Neural cell (in vitro differentiated cells): ENCODE results near the gene ADAM10. TPM values are rescaled to one million over a fixed set of nuclear protein-coding genes. Genes with fewer than 3 reads are reported as not detected.
"Not testable (repeated sequence)": the region's sequence is repeated elsewhere in the genome, so short reads cannot be mapped to it uniquely, and the experiment has no call there.

ENCODE experiments used
- H2AFZ ChIP-seq: fragments of 200-600, 300-800 bp; sonication (generic), shearing (Covaris generic); 2 replicates; pipeline ENCODE4 v1.6.0; 2014; ENCODE audit warnings: low read depth, mild to moderate bottlenecking, antibody characterized with exemption, low read length, moderate library complexity
- H3F3A ChIP-seq: fragments of 200-600 bp; shearing (Covaris generic); 2 replicates; pipeline ENCODE4 v1.6.1; 2016; ENCODE audit warnings: mild to moderate bottlenecking, moderate library complexity, mixed read lengths, antibody characterized with exemption, low read length; ENCODE audit not compliant: insufficient read depth, poor library complexity, severe bottlenecking
- H3K27ac ChIP-seq: fragments of 200-600, 300-800 bp; sonication (generic), shearing (Covaris generic); 2 replicates; pipeline ENCODE4 v1.5.1; 2014; ENCODE audit warnings: mild to moderate bottlenecking, low read length, moderate library complexity
- H3K27me3 ChIP-seq: fragments of 300-800, 200-600 bp; sonication (generic), shearing (Covaris generic); 2 replicates; pipeline ENCODE4 v1.6.0; 2014; ENCODE audit warnings: mild to moderate bottlenecking, low read depth, low read length, moderate library complexity; ENCODE audit not compliant: insufficient read depth
- H3K36me3 ChIP-seq: fragments of 300-800, 200-600 bp; sonication (generic), shearing (Covaris generic); 2 replicates; pipeline ENCODE4 v1.5.1; 2014; ENCODE audit warnings: mild to moderate bottlenecking, antibody characterized with exemption, low read length, moderate library complexity; ENCODE audit not compliant: insufficient read depth
- H3K4me2 ChIP-seq: fragments of 300-800, 200-600 bp; sonication (generic), shearing (Covaris generic); 2 replicates; pipeline ENCODE4 v1.6.0; 2014; ENCODE audit warnings: mild to moderate bottlenecking, low read length
- H3K4me3 ChIP-seq: fragments of 300-800, 200-600 bp; sonication (generic), shearing (Covaris generic); 2 replicates; pipeline ENCODE4 v1.5.1; 2014; ENCODE audit warnings: mild to moderate bottlenecking, low read length, moderate library complexity
- H3K79me2 ChIP-seq: fragments of 200-600 bp; shearing (Covaris generic); replicated peaks from 2 replicates; pipeline ENCODE4 v1.6.0; 2014; ENCODE audit warnings: mild to moderate bottlenecking, low read length, moderate library complexity; ENCODE audit not compliant: insufficient read depth
- H3K9ac ChIP-seq: fragments of 300-800, 200-600 bp; sonication (generic), shearing (Covaris generic); 2 replicates; pipeline ENCODE4 v1.6.1; 2016; ENCODE audit warnings: mild to moderate bottlenecking, low read length, mixed read lengths
- H3K9me2 ChIP-seq: fragments of 200-600 bp; shearing (Covaris generic); 2 replicates; pipeline ENCODE4 v1.6.1; 2016; ENCODE audit warnings: mild to moderate bottlenecking, low read length, mixed read lengths; ENCODE audit not compliant: insufficient read depth
- H3K9me3 ChIP-seq: fragments of 200-600, 300-800 bp; sonication (generic), shearing (Covaris generic); 2 replicates; pipeline ENCODE4 v1.6.1; 2016; ENCODE audit warnings: mild to moderate bottlenecking, mixed run types, low read length, moderate library complexity, mixed read lengths
- H4K20me1 ChIP-seq: fragments of 200-600 bp; shearing (Covaris generic); 2 replicates; pipeline ENCODE4 v1.6.1; 2016; ENCODE audit warnings: mild to moderate bottlenecking, mixed run types; ENCODE audit not compliant: insufficient read depth
- CTCF ChIP-seq: fragments of 450-650 bp; IDR thresholded peaks from 2 replicates; pipeline ENCODE4 v1.5.1; 2014; ENCODE audit warnings: antibody characterized with exemption, mild to moderate bottlenecking, moderate library complexity; ENCODE audit not compliant: poor library complexity, severe bottlenecking
- EP300 ChIP-seq: fragments of 450-650 bp; conservative IDR thresholded peaks from 2 replicates; pipeline ENCODE4 v1.6.1; 2014; ENCODE audit warnings: antibody characterized with exemption, mild to moderate bottlenecking, moderate library complexity; ENCODE audit not compliant: poor library complexity, severe bottlenecking
- EZH2 ChIP-seq: fragments of 200-600, 300-800 bp; shearing (Covaris generic), sonication (generic); IDR thresholded peaks from 2 replicates; pipeline ENCODE4 v1.6.1; 2014; ENCODE audit warnings: antibody characterized with exemption, low read length, borderline replicate concordance, mild to moderate bottlenecking; ENCODE audit not compliant: insufficient read depth, poor library complexity, severe bottlenecking
- MXI1 ChIP-seq: fragments of 450-650 bp; conservative IDR thresholded peaks from 2 replicates; pipeline ENCODE4 v1.6.1; 2014; ENCODE audit warnings: antibody characterized with exemption, mild to moderate bottlenecking; ENCODE audit not compliant: poor library complexity, severe bottlenecking
- POLR2AphosphoS5 ChIP-seq: IDR thresholded peaks from 2 replicates; pipeline ENCODE4 v1.6.1; 2012
- RAD21 ChIP-seq: fragments of 450-650 bp; conservative IDR thresholded peaks from 2 replicates; pipeline ENCODE4 v1.6.1; 2014; ENCODE audit warnings: antibody characterized with exemption, mild to moderate bottlenecking, moderate library complexity
- REST ChIP-seq: IDR thresholded peaks from 2 replicates; pipeline ENCODE4 v1.6.1; 2012; ENCODE audit warnings: borderline replicate concordance
- SMC3 ChIP-seq: fragments of 450-650 bp; conservative IDR thresholded peaks from 2 replicates; pipeline ENCODE4 v1.6.1; 2014; ENCODE audit warnings: antibody characterized with exemption, mild to moderate bottlenecking, moderate library complexity; ENCODE audit not compliant: poor library complexity
- TAF1 ChIP-seq: IDR thresholded peaks from 2 replicates; pipeline ENCODE4 v1.6.1; 2012; ENCODE audit warnings: low read depth
- polyA plus RNA-seq: library from polyadenylated mRNA; depleted of rRNA; stranded (reverse); fragments of >200 nt; gene quantifications from 2 replicates; pipeline ENCODE4 v1.2.3, GENCODE V29; 2014

ADAM10 gene
- polyA plus RNA-seq, 1 donor from 2014 or later = 66.3 TPM

- TF ChIP-seq CTCF (no peak), SMC3 (no peak)
Observed at GRCh38 chr15:58626378-58626777, 123.1 kb downstream of the ADAM10 start (continued).

GRCh38 chr15:58622877-58623276 lies 126.6 kb downstream of the ADAM10 start:
- Histone ChIP-seq H3F3A (no peaks in the 10 kb centered on the region), H3K79me2 (no peaks in the 10 kb centered on the region), H3K9me2 (no peaks in the 10 kb centered on the region), H3K27me3 (no peaks in the 10 kb centered on the region), H2AFZ (no peak overlapping the region), H3K36me3 (peaks cover 6% of the 10 kb centered on the region), H3K4me2 (no peak overlapping the region), H3K27ac (no peak overlapping the region), H3K4me3 (no peak overlapping the region), H3K9ac (no peak overlapping the region), H3K9me3 (no peaks in the 10 kb centered on the region), H4K20me1 (no peaks in the 10 kb centered on the region)
- no peak for TF ChIP-seq POLR2AphosphoS5
- no peak for TF ChIP-seq REST
- no peak for TF ChIP-seq SMC3
- TF ChIP-seq EP300 = no peak
- no peak for TF ChIP-seq RAD21

GRCh38 chr15:58620268-58620667 lies 129.2 kb downstream of the ADAM10 start:
- H3K4me2 ChIP-seq, H3K27ac ChIP-seq, H3K4me3 ChIP-seq, H2AFZ ChIP-seq, H4K20me1 ChIP-seq, H3F3A ChIP-seq, H3K27me3 ChIP-seq, H3K9me3 ChIP-seq, H3K36me3 ChIP-seq, H3K9ac ChIP-seq, H3K9me2 ChIP-seq, H3K79me2 ChIP-seq: not testable (repeated sequence)

GRCh38 chr15:58616171-58616570 lies 133.3 kb downstream of the ADAM10 start:
- Histone ChIP-seq H3F3A (no peaks in the 10 kb centered on the region), H3K4me2 (no peak overlapping the region), H3K79me2 (peaks cover 2% of the 10 kb centered on the region), H4K20me1 (no peaks in the 10 kb centered on the region), H3K9me2 (no peaks in the 10 kb centered on the region), H3K4me3 (no peak overlapping the region), H3K9me3 (peaks cover 7% of the 10 kb centered on the region), H3K27ac (no peak overlapping the region), H2AFZ (no peak overlapping the region), H3K36me3 (peaks cover 3% of the 10 kb centered on the region), H3K9ac (no peak overlapping the region), H3K27me3 (no peaks in the 10 kb centered on the region)
- no peak for TF ChIP-seq SMC3
- no peak for TF ChIP-seq EZH2
- TF ChIP-seq REST = no peak
- no peak for TF ChIP-seq RAD21
- no peak for TF ChIP-seq POLR2AphosphoS5
- no peak for TF ChIP-seq TAF1
- no peak for TF ChIP-seq CTCF
- TF ChIP-seq EP300 = no peak
- TF ChIP-seq MXI1 = no peak
